ENCODE data around the gene ATXN1.

The ATXN1 gene

GRCh38 chr6:16637635-16638034 lies 123.6 kb downstream of the ATXN1 start (continued):
- TF ChIP-seq ELK4 (IDR thresholded peaks at IDR 0.05; ENCODE audit: borderline replicate concordance, low read depth, low read length), result no peak
- no peak for TF ChIP-seq ZNF350 (tag by site-specific recombination; IDR thresholded peaks at IDR 0.05)
- TF ChIP-seq ZNF37A (tag by site-specific recombination; IDR thresholded peaks at IDR 0.05), result no peak
- TF ChIP-seq ZNF510 (tag by site-specific recombination; IDR thresholded peaks at IDR 0.05; ENCODE audit: insufficient replicate concordance), result no peak
- TF ChIP-seq YY2 (tag by site-specific recombination; IDR thresholded peaks at IDR 0.05), result no peak
- TF ChIP-seq ZBTB48 (tag by site-specific recombination; IDR thresholded peaks at IDR 0.05), result no peak
- no peak for TF ChIP-seq ZNF555 (tag by site-specific recombination; conservative IDR thresholded peaks at IDR 0.05)
- TF ChIP-seq HOXC10 (CRISPR knock-in tag; IDR thresholded peaks at IDR 0.05), result no peak
- TF ChIP-seq KLF7 (tag by site-specific recombination; IDR thresholded peaks at IDR 0.05; ENCODE audit: borderline replicate concordance), result no peak

GRCh38 chr6:16635810-16636602 lies 125.3 kb downstream of the ATXN1 start:
- Histone ChIP-seq H3K27ac (ENCODE audit: extremely low read depth, low read depth, low read length) (peak overlapping the region; percentile 19; the same call in 1 of the 2 replicates), H3K9me3 (ENCODE audit: control insufficient read depth, insufficient read depth, low read depth, low read length) (no peaks in the 10 kb centered on the region), H3K4me3 (ENCODE audit: low read depth, low read length) (no peak overlapping the region), H3K4me1 (ENCODE audit: control insufficient read depth, insufficient read depth, low read length) (peaks cover 9% of the 10 kb centered on the region), H3K36me3 (ENCODE audit: control insufficient read depth in 2 of 2, insufficient read depth in 1 of 2, low read length in 2 of 2) (no peaks in the 10 kb centered on the region; a peak in 1 of 3 replicates)
- POLR2A ChIA-PET, result no interaction called here
- CTCF ChIA-PET, result interaction anchor here (0.7 to 2.0 kb wide), 3 partner anchors 9 to 127 kb away, joined by 3 to 6 read pairs (median 3); no protein-coding TSS in a partner anchor
- TF ChIP-seq ZNF488 (tag by site-specific recombination; IDR thresholded peaks at IDR 0.05) (no peak), PATZ1 (tag by site-specific recombination; IDR thresholded peaks at IDR 0.05) (0 out of 2 replicates have a peak, but pooled peaks have one; percentile 34), ZNF112 (tag by site-specific recombination; IDR thresholded peaks at IDR 0.05) (no peak), KLF17 (tag by site-specific recombination; IDR thresholded peaks at IDR 0.05) (no peak), ZNF792 (tag by site-specific recombination; IDR thresholded peaks at IDR 0.05) (no peak), ZFHX2 (tag by site-specific recombination; conservative IDR thresholded peaks at IDR 0.05) (0 out of 2 replicates have a peak, but pooled peaks have one; percentile 7), ZBTB6 (tag by site-specific recombination; IDR thresholded peaks at IDR 0.05) (no peak), ZNF501 (tag by site-specific recombination; IDR thresholded peaks at IDR 0.05) (no peak), ZNF785 (tag by site-specific recombination; IDR thresholded peaks at IDR 0.05) (no peak), ZSCAN23 (tag by site-specific recombination; IDR thresholded peaks at IDR 0.05) (no peak), ZNF677 (tag by site-specific recombination; IDR thresholded peaks at IDR 0.05) (no peak), ZNF600 (tag by site-specific recombination; IDR thresholded peaks at IDR 0.05) (peak; percentile 60), ZNF585B (tag by site-specific recombination; IDR thresholded peaks at IDR 0.05) (no peak), ZNF354C (tag by site-specific recombination; IDR thresholded peaks at IDR 0.05; ENCODE audit: borderline replicate concordance, low read depth) (no peak), ATF2 (tag by site-specific recombination; IDR thresholded peaks at IDR 0.05; ENCODE audit: low read depth) (no peak), ZNF280D (tag by site-specific recombination; IDR thresholded peaks at IDR 0.05) (no peak)
